ENCODE data around the gene XCL1. TPM values are rescaled to one million over a fixed set of nuclear protein-coding genes. Genes with fewer than 3 reads are reported as not detected.
A peak's percentile ranks its signal among the peaks of the same experiment; 100 is the strongest.
"Not testable (repeated sequence)": the region's sequence is repeated elsewhere in the genome, so short reads cannot be mapped to it uniquely, and the experiment has no call there.

Gene XCL1
- total and polyA plus RNA-seq, 10 of the 15 experiments (the other 5 are each of a cell fraction or from before 2014, with no cell fraction given): 0.68 to 1,222 (median 12.2) TPM

DNA sequence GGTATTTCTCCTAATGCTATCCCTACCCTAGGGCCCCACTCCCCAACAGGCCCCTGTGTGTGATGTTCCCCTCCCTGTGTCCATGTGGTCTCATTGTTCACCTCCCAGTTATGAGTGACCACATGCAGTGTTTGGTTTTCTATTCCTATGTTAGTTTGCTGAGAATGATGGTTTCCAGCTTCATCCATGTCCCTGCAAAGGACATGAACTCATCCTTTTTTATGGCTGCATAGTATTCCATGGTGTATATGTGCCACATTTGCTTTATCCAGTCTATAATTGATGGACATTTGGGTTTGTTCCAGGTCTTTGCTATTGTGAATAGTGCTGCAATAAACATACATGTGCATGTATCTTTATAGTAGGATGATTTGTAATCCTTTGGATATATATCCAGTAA lies 19.0 kb downstream of the XCL1 start:
- H4K20me1 ChIP-seq (ENCODE audit: control insufficient read depth, insufficient read depth); H3K4me1 ChIP-seq (ENCODE audit: control insufficient read depth, insufficient read depth, low read length); intact Hi-C loops (cut with micrococcal nuclease; ENCODE audit: unreplicated experiment); RAD21 ChIA-PET (ENCODE audit: unreplicated experiment); H3K27me3 ChIP-seq (replicated peaks in 1 of 2; ENCODE audit: control insufficient read depth in 2 of 2, insufficient read depth in 2 of 2, low read length in 1 of 2); H3K4me3 ChIP-seq; ATAC-seq; H3K27ac ChIP-seq (ENCODE audit: control insufficient read depth, insufficient read depth); H3K9ac ChIP-seq (ENCODE audit: control insufficient read depth, insufficient read depth, low read length); H2AFZ ChIP-seq (ENCODE audit: control insufficient read depth, low read depth, low read length); H3K9me3 ChIP-seq (replicated peaks; ENCODE audit: control insufficient read depth, insufficient read depth, low read length); H3K79me2 ChIP-seq (ENCODE audit: control insufficient read depth, insufficient read depth, low read length); in situ Hi-C loops (cut with MboI); SMC1A ChIA-PET (ENCODE audit: uncharacterized antibody, unreplicated experiment); FAIRE-seq; POLR2A ChIA-PET; H3K4me2 ChIP-seq (ENCODE audit: control insufficient read depth, insufficient read depth); DNase-seq (ENCODE audit: low read depth, low spot score); H3K36me3 ChIP-seq (ENCODE audit: control insufficient read depth in 2 of 2, insufficient read depth in 2 of 2, low read length in 1 of 2); BruUV-seq (replicated peaks): not testable (repeated sequence)
- CTCF ChIA-PET: interaction anchor here (0.6 to 0.7 kb wide), 2 partner anchors 8 to 373 kb away, joined by 3 read pairs; no protein-coding TSS in a partner anchor

DNA sequence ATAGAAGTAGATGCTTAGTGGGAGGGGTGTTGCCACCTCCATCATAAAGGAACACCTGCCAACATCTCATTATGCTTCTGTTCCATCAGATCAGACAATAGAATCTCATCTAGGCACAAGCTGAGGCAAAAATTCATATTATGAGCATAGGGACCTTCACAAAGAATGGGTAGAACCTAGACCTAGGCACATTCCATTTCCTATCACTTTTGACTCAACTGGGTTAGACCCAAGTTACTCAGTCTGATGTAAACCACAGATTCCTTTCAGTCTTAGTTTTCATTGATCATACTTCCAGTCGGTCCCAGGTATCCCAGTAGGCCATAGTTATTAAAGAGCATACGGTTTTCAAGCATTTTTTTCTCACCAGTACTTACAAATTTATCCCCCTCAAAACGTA lies 21.7 kb downstream of the XCL1 start:
- Histone ChIP-seq H3K27ac (ENCODE audit: control insufficient read depth, insufficient read depth) (no peak overlapping the region), H4K20me1 (ENCODE audit: control insufficient read depth, insufficient read depth) (no peaks in the 10 kb centered on the region), H3K27me3 (replicated peaks in 1 of 2; ENCODE audit: control insufficient read depth in 2 of 2, insufficient read depth in 2 of 2, low read length in 1 of 2) (no peaks in the 10 kb centered on the region), H3K9me3 (replicated peaks; ENCODE audit: control insufficient read depth, insufficient read depth, low read length) (no peaks in the 10 kb centered on the region), H3K4me1 (ENCODE audit: control insufficient read depth, insufficient read depth, low read length) (no peaks in the 10 kb centered on the region), H3K79me2 (ENCODE audit: control insufficient read depth, insufficient read depth, low read length) (no peaks in the 10 kb centered on the region), H3K4me3 (no peak overlapping the region), H3K36me3 (ENCODE audit: control insufficient read depth in 2 of 2, insufficient read depth in 2 of 2, low read length in 1 of 2) (no peaks in the 10 kb centered on the region), H2AFZ (ENCODE audit: control insufficient read depth, low read depth, low read length) (no peak overlapping the region), H3K4me2 (ENCODE audit: control insufficient read depth, insufficient read depth) (no peak overlapping the region), H3K9ac (ENCODE audit: control insufficient read depth, insufficient read depth, low read length) (no peak overlapping the region)
- intact Hi-C loops (cut with micrococcal nuclease; ENCODE audit: unreplicated experiment) (no loop called here), in situ Hi-C loops (cut with MboI) (no loop called here)
- ATAC-seq: no peak
- no peak for TF ChIP-seq ZNF207 (IDR thresholded peaks at IDR 0.05; ENCODE audit: borderline replicate concordance)
- TF ChIP-seq SUZ12 (IDR thresholded peaks at IDR 0.05; ENCODE audit: unreplicated experiment): no peak
- TF ChIP-seq, protein P1, sequence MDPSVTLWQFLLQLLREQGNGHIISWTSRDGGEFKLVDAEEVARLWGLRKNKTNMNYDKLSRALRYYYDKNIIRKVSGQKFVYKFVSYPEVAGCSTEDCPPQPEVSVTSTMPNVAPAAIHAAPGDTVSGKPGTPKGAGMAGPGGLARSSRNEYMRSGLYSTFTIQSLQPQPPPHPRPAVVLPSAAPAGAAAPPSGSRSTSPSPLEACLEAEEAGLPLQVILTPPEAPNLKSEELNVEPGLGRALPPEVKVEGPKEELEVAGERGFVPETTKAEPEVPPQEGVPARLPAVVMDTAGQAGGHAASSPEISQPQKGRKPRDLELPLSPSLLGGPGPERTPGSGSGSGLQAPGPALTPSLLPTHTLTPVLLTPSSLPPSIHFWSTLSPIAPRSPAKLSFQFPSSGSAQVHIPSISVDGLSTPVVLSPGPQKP (IDR thresholded peaks at IDR 0.05; ENCODE audit: low read depth, low read length): no peak
- TF ChIP-seq, protein P2, sequence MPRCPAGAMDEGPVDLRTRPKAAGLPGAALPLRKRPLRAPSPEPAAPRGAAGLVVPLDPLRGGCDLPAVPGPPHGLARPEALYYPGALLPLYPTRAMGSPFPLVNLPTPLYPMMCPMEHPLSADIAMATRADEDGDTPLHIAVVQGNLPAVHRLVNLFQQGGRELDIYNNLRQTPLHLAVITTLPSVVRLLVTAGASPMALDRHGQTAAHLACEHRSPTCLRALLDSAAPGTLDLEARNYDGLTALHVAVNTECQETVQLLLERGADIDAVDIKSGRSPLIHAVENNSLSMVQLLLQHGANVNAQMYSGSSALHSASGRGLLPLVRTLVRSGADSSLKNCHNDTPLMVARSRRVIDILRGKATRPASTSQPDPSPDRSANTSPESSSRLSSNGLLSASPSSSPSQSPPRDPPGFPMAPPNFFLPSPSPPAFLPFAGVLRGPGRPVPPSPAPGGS (IDR thresholded peaks at IDR 0.05; ENCODE audit: borderline replicate concordance, insufficient read depth, low read depth, low read length, poor library complexity, severe bottlenecking): no peak
- no peak for TF ChIP-seq YY1 (IDR thresholded peaks at IDR 0.05; ENCODE audit: low read depth, low read length)
- TF ChIP-seq, protein P3, sequence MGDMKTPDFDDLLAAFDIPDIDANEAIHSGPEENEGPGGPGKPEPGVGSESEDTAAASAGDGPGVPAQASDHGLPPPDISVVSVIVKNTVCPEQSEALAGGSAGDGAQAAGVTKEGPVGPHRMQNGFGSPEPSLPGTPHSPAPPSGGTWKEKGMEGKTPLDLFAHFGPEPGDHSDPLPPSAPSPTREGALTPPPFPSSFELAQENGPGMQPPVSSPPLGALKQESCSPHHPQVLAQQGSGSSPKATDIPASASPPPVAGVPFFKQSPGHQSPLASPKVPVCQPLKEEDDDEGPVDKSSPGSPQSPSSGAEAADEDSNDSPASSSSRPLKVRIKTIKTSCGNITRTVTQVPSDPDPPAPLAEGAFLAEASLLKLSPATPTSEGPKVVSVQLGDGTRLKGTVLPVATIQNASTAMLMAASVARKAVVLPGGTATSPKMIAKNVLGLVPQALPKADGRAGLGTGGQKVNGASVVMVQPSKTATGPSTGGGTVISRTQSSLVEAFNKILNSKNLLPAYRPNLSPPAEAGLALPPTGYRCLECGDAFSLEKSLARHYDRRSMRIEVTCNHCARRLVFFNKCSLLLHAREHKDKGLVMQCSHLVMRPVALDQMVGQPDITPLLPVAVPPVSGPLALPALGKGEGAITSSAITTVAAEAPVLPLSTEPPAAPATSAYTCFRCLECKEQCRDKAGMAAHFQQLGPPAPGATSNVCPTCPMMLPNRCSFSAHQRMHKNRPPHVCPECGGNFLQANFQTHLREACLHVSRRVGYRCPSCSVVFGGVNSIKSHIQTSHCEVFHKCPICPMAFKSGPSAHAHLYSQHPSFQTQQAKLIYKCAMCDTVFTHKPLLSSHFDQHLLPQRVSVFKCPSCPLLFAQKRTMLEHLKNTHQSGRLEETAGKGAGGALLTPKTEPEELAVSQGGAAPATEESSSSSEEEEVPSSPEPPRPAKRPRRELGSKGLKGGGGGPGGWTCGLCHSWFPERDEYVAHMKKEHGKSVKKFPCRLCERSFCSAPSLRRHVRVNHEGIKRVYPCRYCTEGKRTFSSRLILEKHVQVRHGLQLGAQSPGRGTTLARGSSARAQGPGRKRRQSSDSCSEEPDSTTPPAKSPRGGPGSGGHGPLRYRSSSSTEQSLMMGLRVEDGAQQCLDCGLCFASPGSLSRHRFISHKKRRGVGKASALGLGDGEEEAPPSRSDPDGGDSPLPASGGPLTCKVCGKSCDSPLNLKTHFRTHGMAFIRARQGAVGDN (IDR thresholded peaks at IDR 0.05): no peak
- TF ChIP-seq TCF12 (IDR thresholded peaks at IDR 0.05; ENCODE audit: low read depth, low read length): no peak
- CTCF ChIA-PET: interaction anchor here (1.3 to 10.8 kb wide), 3 partner anchors 157 to 567 kb away, joined by 3 to 226 read pairs (median 48); no protein-coding TSS in a partner anchor
- DNase-seq (ENCODE audit: low read depth, low spot score): no peak
- 0% methylated on average over 3 of the region's 3 CpGs for WGBS (ENCODE audit: insufficient coverage, insufficient replicate concordance, low lambda C conversion rate, missing lambda C conversion rate)
- POLR2A ChIA-PET: no interaction called here
- no TSS peak for BruUV-seq (replicated peaks)
- SMC1A ChIA-PET (ENCODE audit: uncharacterized antibody, unreplicated experiment): interaction anchor here (4.0 to 13.3 kb wide), 4 partner anchors 14 to 255 kb away, joined by 18 to 314 read pairs (median 82); no protein-coding TSS in a partner anchor
- RAD21 ChIA-PET (ENCODE audit: unreplicated experiment): interaction anchor here (1.8 to 9.7 kb wide), 2 partner anchors 159 to 751 kb away, joined by 6 to 179 read pairs; no protein-coding TSS in a partner anchor
- FAIRE-seq: peak; percentile 18
